A549 (cell line): ENCODE measurements around the gene ADI1. TPM values are rescaled to one million over a fixed set of nuclear protein-coding genes. Genes with fewer than 3 reads are reported as not detected.

Experiments used
- ATAC-seq, 2 experiments: fragments of 200-7000 bp in 1 of 2; fragments of >200 bp in 1 of 2; cut with Nextera tagmentation in 1 of 2; cut with Tn5 transposase in 1 of 2; 3 replicates each; pipeline versions ENCODE4 v1.8.0 to v1.9.1; 2018 to 2020; ENCODE audit warnings: mild to moderate bottlenecking in 1 of 2, moderate library complexity in 1 of 2
- CTCF ChIA-PET: fragments of 300-600 bp; sonication (Branson Sonifier 250); formaldehyde crosslinking; extraction: SDS; loops from one replicate; lab custom pipeline; 2021; ENCODE audit warnings: antibody characterized with exemption, inconsistent platforms; lab: Yijun Ruan, JAX
- POLR2A ChIA-PET: fragments of 350-600 bp; formaldehyde crosslinking; extraction: SDS; loops from one replicate; lab custom pipeline; 2021; ENCODE audit warnings: antibody characterized with exemption, inconsistent platforms; lab: Yijun Ruan, JAX
- DNase-seq, 2 experiments: peaks; one replicate each; pipeline versions ENCODE4 v3.0.0 to v3.0.0-alpha.2; 2011 to 2016; ENCODE audit warnings: low read depth in 1 of 2, low spot score in 1 of 2
- FAIRE-seq: peaks from 2 replicates; lab custom pipeline; 2011; peaks lifted over from hg19 to GRCh38; lab: Jason Lieb, UNC
- H3K27ac ChIP-seq, 2 experiments: fragments of >200 bp; sonication (Bioruptor Twin); formaldehyde crosslinking; 3 replicates each; pipeline ENCODE4 v1.5.1; 2016 to 2017
- H3K4me1 ChIP-seq: fragments of >200 bp; sonication (Bioruptor Twin); formaldehyde crosslinking; 3 replicates; pipeline ENCODE4 v1.6.1; 2016
- H3K4me2 ChIP-seq: fragments of >200 bp; sonication (Bioruptor Twin); formaldehyde crosslinking; 3 replicates; pipeline ENCODE4 v1.6.1; 2016
- H3K4me3 ChIP-seq: fragments of >200 bp; sonication (Bioruptor Twin); formaldehyde crosslinking; 3 replicates; pipeline ENCODE4 v1.5.1; 2016
- H3K9me3 ChIP-seq: fragments of >200 bp; sonication (Bioruptor Twin); formaldehyde crosslinking; 3 replicates; pipeline ENCODE4 v1.6.1; 2016
- BHLHE40 ChIP-seq: IDR thresholded peaks from 2 replicates; pipeline ENCODE4 v1.6.1; 2012; ENCODE audit warnings: low read depth, low read length, inconsistent platforms
- CBX2 ChIP-seq: fragments of 200-600 bp; sonication (generic); IDR thresholded peaks from 2 replicates; pipeline ENCODE4 v1.6.1; 2016; ENCODE audit warnings: low read depth, mild to moderate bottlenecking, borderline replicate concordance
- CBX8 ChIP-seq: fragments of 200-600 bp; sonication (generic); IDR thresholded peaks from 2 replicates; pipeline ENCODE4 v1.6.1; 2016
- CHD2 ChIP-seq: fragments of 150-350 bp; IDR thresholded peaks from 2 replicates; pipeline ENCODE4 v1.6.1; 2014; ENCODE audit warnings: low read length; ENCODE audit not compliant: partially characterized antibody
- E2F6 ChIP-seq: IDR thresholded peaks from 2 replicates; pipeline ENCODE4 v1.6.1; 2012; ENCODE audit warnings: low read depth, borderline replicate concordance
- EHF ChIP-seq: fragments of 250-450 bp; sonication (Bioruptor Pico); IDR thresholded peaks from 2 replicates; pipeline ENCODE4 v1.5.0; 2020; ENCODE audit warnings: mild to moderate bottlenecking
- EP300 ChIP-seq, 2 experiments: fragments of >200 bp; sonication (Bioruptor Twin); formaldehyde crosslinking; IDR thresholded peaks; 2 replicates in 1 of 2; 3 replicates in 1 of 2; pipeline ENCODE4 v1.6.1; 2016 to 2017
- ESRRA ChIP-seq: fragments of 150-350 bp; IDR thresholded peaks from 2 replicates; pipeline ENCODE4 v1.6.1; 2014; ENCODE audit warnings: mild to moderate bottlenecking, low read length, borderline replicate concordance
- FOSB ChIP-seq: fragments of 250-450 bp; sonication (Bioruptor Pico); IDR thresholded peaks from 2 replicates; pipeline ENCODE4 v1.5.0; 2020; ENCODE audit warnings: mild to moderate bottlenecking, moderate library complexity
- FOXS1 ChIP-seq: fragments of 250-450 bp; sonication (Bioruptor Pico); IDR thresholded peaks from 2 replicates; pipeline ENCODE4 v1.5.0; 2020; ENCODE audit warnings: mild to moderate bottlenecking, moderate library complexity
- GATA3 ChIP-seq: IDR thresholded peaks from 2 replicates; pipeline ENCODE4 v1.6.1; 2012; ENCODE audit warnings: borderline replicate concordance
- HDAC2 ChIP-seq: fragments of 200-600 bp; sonication (generic); IDR thresholded peaks from 2 replicates; pipeline ENCODE4 v1.6.1; 2016
- HES2 ChIP-seq: fragments of >200 bp; sonication (Bioruptor Twin); formaldehyde crosslinking; IDR thresholded peaks from 2 replicates; pipeline ENCODE4 v1.6.1; 2016
- JUN ChIP-seq, 2 experiments: fragments of >200 bp; sonication (Bioruptor Twin); formaldehyde crosslinking; IDR thresholded peaks; 2 replicates in 1 of 2; 3 replicates in 1 of 2; pipeline ENCODE4 v1.6.1; 2016 to 2017
- JUNB ChIP-seq: fragments of >200 bp; sonication (Bioruptor Twin); formaldehyde crosslinking; IDR thresholded peaks from 2 replicates; pipeline ENCODE4 v1.6.1; 2016
- MAFK ChIP-seq: fragments of 450-650 bp; IDR thresholded peaks from 2 replicates; pipeline ENCODE4 v1.6.1; 2014; ENCODE audit not compliant: partially characterized antibody
- MAX ChIP-seq: IDR thresholded peaks from 2 replicates; pipeline ENCODE4 v1.6.1; 2012
- MAZ ChIP-seq: fragments of 150-350 bp; IDR thresholded peaks from 2 replicates; pipeline ENCODE4 v1.6.1; 2014; ENCODE audit warnings: antibody characterized with exemption, low read depth, low read length, borderline replicate concordance
- MYC ChIP-seq: IDR thresholded peaks from 2 replicates; pipeline ENCODE4 v1.6.1; 2012; ENCODE audit warnings: mild to moderate bottlenecking, inconsistent platforms, low read length, improper control_type of control experiment, borderline replicate concordance
- NFE2L2 ChIP-seq: fragments of 150-350 bp; conservative IDR thresholded peaks from 2 replicates; pipeline ENCODE4 v1.6.1; 2014; ENCODE audit warnings: low read length
- NR3C1 ChIP-seq: fragments of >200 bp; sonication (Bioruptor Twin); formaldehyde crosslinking; IDR thresholded peaks from 3 replicates; pipeline ENCODE4 v1.6.1; 2017
- PBX3 ChIP-seq: IDR thresholded peaks from 2 replicates; pipeline ENCODE4 v1.6.1; 2012
- PHF8 ChIP-seq: fragments of 200-600 bp; sonication (generic); IDR thresholded peaks from 2 replicates; pipeline ENCODE4 v1.6.1; 2016; ENCODE audit warnings: low read depth, mild to moderate bottlenecking, antibody characterized with exemption, moderate library complexity, borderline replicate concordance
- POLR2A ChIP-seq: IDR thresholded peaks from 2 replicates; pipeline ENCODE4 v1.6.1; 2012; ENCODE audit warnings: mild to moderate bottlenecking, low read length
- POLR2AphosphoS2 ChIP-seq: conservative IDR thresholded peaks from 2 replicates; pipeline ENCODE4 v1.6.1; 2012; ENCODE audit warnings: low read length, improper control_type of control experiment, inconsistent platforms
- RAD21 ChIP-seq, 2 experiments: fragments of >200 bp in 1 of 2; sonication (Bioruptor Twin) in 1 of 2; formaldehyde crosslinking in 1 of 2; IDR thresholded peaks in 1 of 2; conservative IDR thresholded peaks in 1 of 2; 2 replicates in 1 of 2; 3 replicates in 1 of 2; pipeline ENCODE4 v1.6.1; 2012 to 2018; ENCODE audit warnings: inconsistent platforms in 1 of 2
- RCOR1 ChIP-seq: fragments of 150-350 bp; IDR thresholded peaks from 2 replicates; pipeline ENCODE4 v1.6.1; 2014; ENCODE audit warnings: antibody characterized with exemption, low read length, low read depth
- RFX5 ChIP-seq: fragments of 450-650 bp; IDR thresholded peaks from 2 replicates; pipeline ENCODE4 v1.7.1; 2014; ENCODE audit warnings: antibody characterized with exemption, mild to moderate bottlenecking, moderate library complexity
- RNF2 ChIP-seq: fragments of 200-600 bp; sonication (generic); IDR thresholded peaks from 2 replicates; pipeline ENCODE4 v1.6.1; 2016; ENCODE audit warnings: low read depth, mild to moderate bottlenecking, antibody characterized with exemption, moderate library complexity, borderline replicate concordance
- TFCP2L1 ChIP-seq: fragments of 250-450 bp; sonication (Bioruptor Pico); IDR thresholded peaks from 2 replicates; pipeline ENCODE4 v1.5.0; 2021; ENCODE audit warnings: mild to moderate bottlenecking
- USF2 ChIP-seq: fragments of 450-650 bp; IDR thresholded peaks from 2 replicates; pipeline ENCODE4 v1.6.1; 2014; ENCODE audit warnings: antibody characterized with exemption
- ZFP36 ChIP-seq: fragments of 450-650 bp; IDR thresholded peaks from 2 replicates; pipeline ENCODE4 v1.6.1; 2014; ENCODE audit warnings: borderline replicate concordance; ENCODE audit not compliant: partially characterized antibody
- WGBS: methylation state at CpG from one replicate; pipeline ENCODE4 v1.1.6; 2017; ENCODE audit errors: missing lambda C conversion rate; 5-methylcytosine and 5-hydroxymethylcytosine counted together
- polyA plus RNA-seq, 4 experiments: library from polyadenylated mRNA; depleted of rRNA in 3 of 4; stranded (reverse); fragments of >200 nt; fragmentation: RNase III in 1 of 4; extraction: RNeasy Plus Mini Kit Qiagen cat#74134 plus additional on column Dnase treatment in 1 of 4; gene quantifications; 2 replicates in 3 of 4; 3 replicates in 1 of 4; pipeline ENCODE4 v1.2.3, GENCODE V29; 2011 to 2017

The ADI1 gene
- polyA plus RNA-seq, 2 of the 4 experiments (the other 2 are of a cell fraction): 47.9 to 84.6 TPM

GRCh38 chr2:3469486-3469885 is 49.8 kb downstream of the ADI1 start:
- CTCF ChIA-PET: interaction anchor here (2.0 kb wide), 1 partner anchor 46 kb away, joined by 7 read pairs; no protein-coding TSS in a partner anchor
- WGBS: 88% methylated on average over 7 of the region's 7 CpGs
- Histone ChIP-seq H3K4me3 (no peak overlapping the region), H3K9me3 (no peaks in the 10 kb centered on the region), H3K4me1 (peaks cover 17% of the 10 kb centered on the region), H3K4me2 (no peak overlapping the region), H3K27ac (no peak overlapping the region)
- TF ChIP-seq PHF8: no peak
- no peak for TF ChIP-seq FOXS1 (CRISPR knock-in tag)
- ATAC-seq: no peak
- POLR2A ChIA-PET: no interaction called here
- FAIRE-seq: no peak
- no peak for DNase-seq

GRCh38 chr2:3468296-3468988 is 50.9 kb downstream of the ADI1 start:
- Histone ChIP-seq H3K27ac (no peak overlapping the region), H3K4me1 (peaks cover 17% of the 10 kb centered on the region), H3K9me3 (no peaks in the 10 kb centered on the region), H3K4me3 (no peak overlapping the region), H3K4me2 (no peak overlapping the region)
- POLR2A ChIA-PET: no interaction called here
- FAIRE-seq (no peak), ATAC-seq (no peak), DNase-seq (no peak)
- 96% methylated on average over 30 of the region's 31 CpGs for WGBS
- CTCF ChIA-PET: interaction anchor here (0.5 to 1.7 kb wide), 2 partner anchors 48 to 69 kb away, joined by 3 to 4 read pairs; no protein-coding TSS in a partner anchor
- TF ChIP-seq RFX5 (no peak), HES2 (no peak), HDAC2 (no peak), CBX2 (no peak), POLR2A (no peak), CBX8 (no peak), GATA3 (no peak), RNF2 (no peak), E2F6 (no peak), JUN (IDR thresholded peaks at IDR 0.05) (no peak), FOSB (CRISPR knock-in tag) (no peak), POLR2AphosphoS2 (no peak), MAFK (no peak), RAD21 (conservative IDR thresholded peaks at IDR 0.05 in 1 of 2, IDR thresholded peaks at IDR 0.05 in 1 of 2) (no peak), PBX3 (no peak), EHF (CRISPR knock-in tag) (no peak), USF2 (no peak), MYC (no peak), PHF8 (no peak), MAZ (no peak)

- ChIA-PET CTCF (interaction anchor here (1.7 to 4.0 kb wide), 2 partner anchors 44 to 69 kb away, joined by 4 to 23 read pairs; no protein-coding TSS in a partner anchor), POLR2A (no interaction called here)
- DNase-seq: no peak
- no peak for ATAC-seq
- Histone ChIP-seq H3K4me2 (no peak overlapping the region), H3K9me3 (no peaks in the 10 kb centered on the region), H3K4me1 (peaks cover 17% of the 10 kb centered on the region), H3K27ac (no peak overlapping the region), H3K4me3 (no peak overlapping the region)
- WGBS: 96% methylated on average over 15 of the region's 15 CpGs
- TF ChIP-seq MAZ (no peak), FOSB (CRISPR knock-in tag) (no peak), ZFP36 (no peak), TFCP2L1 (CRISPR knock-in tag) (no peak), CHD2 (no peak), ESRRA (no peak), HDAC2 (no peak), GATA3 (no peak), EP300 (IDR thresholded peaks at IDR 0.05) (no peak), MAX (no peak), BHLHE40 (no peak), RAD21 (conservative IDR thresholded peaks at IDR 0.05 in 1 of 2, IDR thresholded peaks at IDR 0.05 in 1 of 2) (no peak), POLR2A (no peak), NR3C1 (no peak), NFE2L2 (no peak), JUNB (no peak), USF2 (no peak), RCOR1 (no peak)
- FAIRE-seq: no peak
These were observed 51.7 kb downstream of the ADI1 start for GRCh38 chr2:3467654-3468053.
